ENCODE measurements around the gene TIAM2. TPM values are rescaled to one million over a fixed set of nuclear protein-coding genes. Genes with fewer than 3 reads are reported as not detected.

Gene TIAM2
- total RNA-seq, 1 donor from 2014 or later, result 6.2 TPM

DNA sequence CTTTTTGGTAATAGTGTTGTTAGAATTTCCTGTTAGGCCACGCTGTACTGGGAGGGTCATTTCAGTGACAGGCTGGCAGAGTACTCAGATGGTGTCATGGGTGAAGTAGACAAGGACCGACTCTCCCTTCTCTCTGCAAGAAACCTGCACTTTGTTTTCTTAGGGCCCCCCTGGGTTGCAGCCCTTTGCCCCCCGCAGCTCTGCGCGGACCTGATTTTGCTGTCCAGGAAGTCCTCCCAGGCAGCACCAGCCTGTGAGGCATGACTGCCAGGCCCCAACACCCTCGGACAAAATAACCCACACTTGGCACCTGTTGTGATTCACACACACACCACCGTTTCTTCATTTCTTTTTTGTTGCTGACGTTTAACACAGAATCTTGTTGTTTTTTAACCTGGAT, 246.9 kb downstream of the TIAM2 start:
- H3K27ac ChIP-seq, result no peak overlapping the region
- no peak for ATAC-seq
- H3K4me3 ChIP-seq, result no peak overlapping the region
- H3K36me3 ChIP-seq, result no peaks in the 10 kb centered on the region
- TF ChIP-seq, protein P1, sequence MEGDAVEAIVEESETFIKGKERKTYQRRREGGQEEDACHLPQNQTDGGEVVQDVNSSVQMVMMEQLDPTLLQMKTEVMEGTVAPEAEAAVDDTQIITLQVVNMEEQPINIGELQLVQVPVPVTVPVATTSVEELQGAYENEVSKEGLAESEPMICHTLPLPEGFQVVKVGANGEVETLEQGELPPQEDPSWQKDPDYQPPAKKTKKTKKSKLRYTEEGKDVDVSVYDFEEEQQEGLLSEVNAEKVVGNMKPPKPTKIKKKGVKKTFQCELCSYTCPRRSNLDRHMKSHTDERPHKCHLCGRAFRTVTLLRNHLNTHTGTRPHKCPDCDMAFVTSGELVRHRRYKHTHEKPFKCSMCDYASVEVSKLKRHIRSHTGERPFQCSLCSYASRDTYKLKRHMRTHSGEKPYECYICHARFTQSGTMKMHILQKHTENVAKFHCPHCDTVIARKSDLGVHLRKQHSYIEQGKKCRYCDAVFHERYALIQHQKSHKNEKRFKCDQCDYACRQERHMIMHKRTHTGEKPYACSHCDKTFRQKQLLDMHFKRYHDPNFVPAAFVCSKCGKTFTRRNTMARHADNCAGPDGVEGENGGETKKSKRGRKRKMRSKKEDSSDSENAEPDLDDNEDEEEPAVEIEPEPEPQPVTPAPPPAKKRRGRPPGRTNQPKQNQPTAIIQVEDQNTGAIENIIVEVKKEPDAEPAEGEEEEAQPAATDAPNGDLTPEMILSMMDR (IDR thresholded peaks at IDR 0.05), result no peak
- no peak for DNase-seq
- no peaks in the 10 kb centered on the region for H3K27me3 ChIP-seq
- H3K4me1 ChIP-seq, result peaks cover 3% of the 10 kb centered on the region
- H3K9me3 ChIP-seq, result no peaks in the 10 kb centered on the region
- intact Hi-C loops (cut with DNase I), result no loop called here

DNA sequence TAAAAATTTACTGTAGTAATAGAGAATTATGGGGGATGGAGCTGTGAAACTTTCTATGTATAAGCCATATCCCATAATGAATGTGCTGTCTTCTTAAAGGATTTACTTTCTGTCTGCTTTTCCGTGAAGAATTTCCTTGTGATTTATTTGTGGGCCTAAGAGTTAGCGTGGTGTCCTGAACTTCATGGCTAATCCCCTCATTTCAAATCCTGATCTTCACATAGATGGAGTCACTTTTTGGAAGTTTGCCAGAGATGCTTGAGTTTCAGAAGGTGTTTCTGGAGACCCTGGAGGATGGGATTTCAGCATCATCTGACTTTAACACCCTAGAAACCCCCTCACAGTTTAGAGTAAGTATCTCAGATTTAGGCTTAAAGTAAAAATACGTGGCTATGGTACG, 249.3 kb downstream of the TIAM2 start:
- ATAC-seq (no peak), DNase-seq (no peak)
- intact Hi-C loops (cut with DNase I), result no loop called here
- TF ChIP-seq, protein P1 (IDR thresholded peaks at IDR 0.05), result no peak
- Histone ChIP-seq H3K27me3 (no peaks in the 10 kb centered on the region), H3K9me3 (no peaks in the 10 kb centered on the region), H3K36me3 (no peaks in the 10 kb centered on the region), H3K4me3 (no peak overlapping the region), H3K4me1 (peaks cover 3% of the 10 kb centered on the region), H3K27ac (no peak overlapping the region)

DNA sequence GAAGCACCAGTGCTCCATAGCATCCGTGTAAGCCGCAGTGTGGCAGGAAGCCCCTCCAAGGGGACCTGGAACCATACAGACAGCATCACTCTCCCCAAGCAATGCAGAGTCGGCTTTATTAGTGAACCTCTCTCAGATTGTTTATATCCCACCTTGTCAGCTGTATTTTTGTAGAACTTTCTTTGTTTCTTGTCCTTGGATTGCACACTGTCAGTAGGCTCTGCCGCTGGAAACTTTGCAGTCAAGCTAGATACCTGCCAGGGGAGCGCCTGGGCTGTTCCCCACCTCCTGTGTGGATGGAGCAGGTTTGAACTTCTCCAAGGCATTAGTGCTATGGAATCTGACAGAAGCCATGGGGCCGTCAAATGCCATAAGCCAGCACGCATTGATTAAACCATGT, 250.1 kb downstream of the TIAM2 start:
- peaks cover 3% of the 10 kb centered on the region for H3K4me1 ChIP-seq
- TF ChIP-seq, protein P1 (IDR thresholded peaks at IDR 0.05), result no peak
- DNase-seq, result no peak
- H3K36me3 ChIP-seq, result no peaks in the 10 kb centered on the region
- no peak overlapping the region for H3K27ac ChIP-seq
- no peaks in the 10 kb centered on the region for H3K9me3 ChIP-seq
- ATAC-seq, result no peak
- intact Hi-C loops (cut with DNase I), result no loop called here
- H3K4me3 ChIP-seq, result no peak overlapping the region
- no peaks in the 10 kb centered on the region for H3K27me3 ChIP-seq

DNA sequence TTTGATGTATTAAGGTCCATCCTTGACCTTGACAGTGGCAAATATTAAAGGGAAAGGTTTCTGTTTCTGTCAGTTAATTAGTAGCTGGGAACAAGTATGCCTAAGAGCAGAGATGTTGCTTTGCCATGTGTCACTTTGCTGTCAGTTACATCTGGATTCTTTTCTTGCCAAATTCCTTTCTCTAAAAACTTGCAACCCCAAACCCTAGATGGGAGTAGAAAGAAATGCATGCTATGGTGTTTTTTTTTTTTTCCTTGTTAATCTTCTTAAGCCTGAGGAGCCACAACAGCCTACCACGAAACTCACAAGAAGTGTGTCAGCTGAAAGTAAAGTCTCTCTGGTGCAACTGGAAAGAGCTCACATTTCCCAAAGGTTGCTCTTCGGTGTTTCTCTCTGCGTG, 250.7 kb downstream of the TIAM2 start:
- Histone ChIP-seq H3K4me1 (peaks cover 3% of the 10 kb centered on the region), H3K36me3 (no peaks in the 10 kb centered on the region), H3K27ac (no peak overlapping the region), H3K27me3 (no peaks in the 10 kb centered on the region), H3K9me3 (no peaks in the 10 kb centered on the region), H3K4me3 (no peak overlapping the region)
- DNase-seq (no peak), ATAC-seq (no peak)
- intact Hi-C loops (cut with DNase I), result no loop called here
- TF ChIP-seq, protein P1 (IDR thresholded peaks at IDR 0.05), result no peak

DNA sequence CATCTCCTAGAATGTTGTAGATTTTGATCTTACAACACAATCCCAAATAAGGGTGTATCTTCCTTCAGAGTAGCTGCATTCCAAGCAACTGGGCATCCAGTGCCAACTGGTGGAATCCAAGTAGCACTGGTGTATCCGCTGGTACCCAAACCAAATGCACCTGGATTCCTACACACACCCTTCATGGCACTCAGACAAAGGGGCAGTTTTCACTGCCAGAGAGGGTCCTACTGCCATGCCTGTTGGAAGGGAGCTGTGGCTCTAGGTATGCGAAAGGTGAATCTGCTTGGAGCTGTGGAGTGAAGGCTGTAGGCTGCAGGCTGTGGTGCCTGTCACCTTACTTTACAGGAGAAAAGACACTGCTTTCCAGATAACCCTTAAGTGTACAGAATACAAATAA, 251.7 kb downstream of the TIAM2 start:
- intact Hi-C loops (cut with DNase I), result no loop called here
- DNase-seq, result no peak
- no peaks in the 10 kb centered on the region for H3K36me3 ChIP-seq
- H3K27me3 ChIP-seq, result no peaks in the 10 kb centered on the region
- H3K9me3 ChIP-seq, result no peaks in the 10 kb centered on the region
- no peak overlapping the region for H3K4me3 ChIP-seq
- TF ChIP-seq, protein P1 (IDR thresholded peaks at IDR 0.05), result no peak
- no peak overlapping the region for H3K27ac ChIP-seq
- peaks cover 3% of the 10 kb centered on the region for H3K4me1 ChIP-seq
- ATAC-seq, result no peak

DNA sequence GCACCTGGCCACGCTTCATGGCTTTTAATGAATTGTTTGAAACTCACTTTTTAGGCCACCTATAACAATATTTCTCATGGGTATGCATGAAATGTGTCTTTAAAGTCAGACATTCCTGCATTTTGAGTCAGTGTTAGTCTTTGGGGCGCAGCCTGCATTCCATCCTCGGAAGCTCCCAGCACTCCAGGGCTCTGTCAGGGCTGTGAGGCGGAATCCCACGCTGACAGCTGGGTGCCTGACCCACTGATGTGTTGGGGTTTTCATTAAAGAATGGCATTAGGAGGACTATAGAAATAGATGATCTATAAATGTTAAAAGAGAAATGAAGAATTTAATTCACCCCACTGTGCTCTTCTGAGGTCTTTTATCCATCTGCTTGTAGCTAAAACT, 252.5 kb downstream of the TIAM2 start:
- Histone ChIP-seq H3K36me3 (peaks cover 2% of the 10 kb centered on the region), H3K4me1 (peaks cover 3% of the 10 kb centered on the region), H3K9me3 (no peaks in the 10 kb centered on the region), H3K27ac (peak overlapping the region; percentile 14), H3K4me3 (no peak overlapping the region), H3K27me3 (no peaks in the 10 kb centered on the region)
- ATAC-seq (peak; percentile 31), DNase-seq (no peak)
- TF ChIP-seq, protein P1 (IDR thresholded peaks at IDR 0.05), result no peak
- intact Hi-C loops (cut with DNase I), result no loop called here
